ENCODE measurements around the gene GJA5. TPM values are rescaled to one million over a fixed set of nuclear protein-coding genes. Genes with fewer than 3 reads are reported as not detected.
A peak's percentile ranks its signal among the peaks of the same experiment; 100 is the strongest.

GJA5 gene
- total RNA-seq, 1 donor from 2014 or later: not detected

GRCh38 chr1:147785794-147786506, 25.5 kb upstream of the GJA5 start:
- Histone ChIP-seq H3K27me3 (ENCODE audit: control insufficient read depth, insufficient read depth, low read length) (peaks cover 3% of the 10 kb centered on the region), H3K36me3 (ENCODE audit: control insufficient read depth, insufficient read depth, low read length) (no peaks in the 10 kb centered on the region), H3K4me3 (ENCODE audit: low read depth, low read length) (no peak overlapping the region)
- FAIRE-seq: no peak
- TF ChIP-seq CTCF (IDR thresholded peaks at IDR 0.05; ENCODE audit: insufficient read depth, low read length, severe bottlenecking): no peak
- DNase-seq (ENCODE audit: low read depth): no peak

- TF ChIP-seq CTCF (IDR thresholded peaks at IDR 0.05; ENCODE audit: insufficient read depth, low read length, severe bottlenecking): no peak
- FAIRE-seq (no peak), DNase-seq (ENCODE audit: low read depth) (no peak)
- H3K4me3 ChIP-seq (ENCODE audit: low read depth, low read length): no peak overlapping the region
- H3K36me3 ChIP-seq (ENCODE audit: control insufficient read depth, insufficient read depth, low read length): no peaks in the 10 kb centered on the region
- H3K27me3 ChIP-seq (ENCODE audit: control insufficient read depth, insufficient read depth, low read length): peaks cover 3% of the 10 kb centered on the region
These were observed 24.5 kb upstream of the GJA5 start for GRCh38 chr1:147784941-147785340.

GRCh38 chr1:147781056-147781471, 20.7 kb upstream of the GJA5 start:
- TF ChIP-seq CTCF (IDR thresholded peaks at IDR 0.05; ENCODE audit: insufficient read depth, low read length, severe bottlenecking): no peak
- peak; percentile 58 for DNase-seq (ENCODE audit: low read depth)
- Histone ChIP-seq H3K27me3 (ENCODE audit: control insufficient read depth, insufficient read depth, low read length) (no peaks in the 10 kb centered on the region), H3K36me3 (ENCODE audit: control insufficient read depth, insufficient read depth, low read length) (no peaks in the 10 kb centered on the region), H3K4me3 (ENCODE audit: low read depth, low read length) (no peak overlapping the region)
- no peak for FAIRE-seq

GRCh38 chr1:147777694-147778093, 17.3 kb upstream of the GJA5 start:
- no peaks in the 10 kb centered on the region for H3K36me3 ChIP-seq (ENCODE audit: control insufficient read depth, insufficient read depth, low read length)
- TF ChIP-seq CTCF (IDR thresholded peaks at IDR 0.05; ENCODE audit: insufficient read depth, low read length, severe bottlenecking): no peak
- DNase-seq (ENCODE audit: low read depth) (no peak), FAIRE-seq (no peak)
- peaks cover 3% of the 10 kb centered on the region for H3K27me3 ChIP-seq (ENCODE audit: control insufficient read depth, insufficient read depth, low read length)
- no peak overlapping the region for H3K4me3 ChIP-seq (ENCODE audit: low read depth, low read length)

- H3K36me3 ChIP-seq (ENCODE audit: control insufficient read depth, insufficient read depth, low read length): no peaks in the 10 kb centered on the region
- no peak for TF ChIP-seq CTCF (IDR thresholded peaks at IDR 0.05; ENCODE audit: insufficient read depth, low read length, severe bottlenecking)
- H3K4me3 ChIP-seq (ENCODE audit: low read depth, low read length): no peak overlapping the region
- no peak for DNase-seq (ENCODE audit: low read depth)
- H3K27me3 ChIP-seq (ENCODE audit: control insufficient read depth, insufficient read depth, low read length): peaks cover 3% of the 10 kb centered on the region
- FAIRE-seq: no peak
These were observed 12.9 kb upstream of the GJA5 start for GRCh38 chr1:147773215-147773715.

- no peak for FAIRE-seq
These were observed 12.2 kb upstream of the GJA5 start for GRCh38 chr1:147772570-147772969.

More at GRCh38 chr1:147772570-147772969, 12.2 kb upstream of the GJA5 start:
- no peak for TF ChIP-seq CTCF (IDR thresholded peaks at IDR 0.05; ENCODE audit: insufficient read depth, low read length, severe bottlenecking)
- DNase-seq (ENCODE audit: low read depth): no peak
- no peaks in the 10 kb centered on the region for H3K36me3 ChIP-seq (ENCODE audit: control insufficient read depth, insufficient read depth, low read length)
- H3K4me3 ChIP-seq (ENCODE audit: low read depth, low read length): no peak overlapping the region
- H3K27me3 ChIP-seq (ENCODE audit: control insufficient read depth, insufficient read depth, low read length): peaks cover 3% of the 10 kb centered on the region
